SHP77 (cell line): Measurements from ENCODE around the gene EP400.

Experiments used
- DNase-seq, 2 experiments: peaks; one replicate each; lab custom pipeline; 2025; lab: John Stamatoyannopoulos, UW

Gene EP400

GRCh38 chr12:131987552-131987951, 37.8 kb downstream of the EP400 start:
- DNase-seq = no peak

- no peak for DNase-seq
These were observed 38.5 kb downstream of the EP400 start for GRCh38 chr12:131988054-131988796.

GRCh38 chr12:131989021-131989420, 39.3 kb downstream of the EP400 start:
- DNase-seq = no peak

GRCh38 chr12:131990066-131990979, 40.6 kb downstream of the EP400 start:
- DNase-seq = no peak

- no peak for DNase-seq
These were observed 41.2 kb downstream of the EP400 start for GRCh38 chr12:131990980-131991305.

GRCh38 chr12:131991816-131992430, 42.2 kb downstream of the EP400 start:
- DNase-seq = no peak

- no peak for DNase-seq
These were observed 44.8 kb downstream of the EP400 start for GRCh38 chr12:131994589-131994988.

- no peak for DNase-seq
These were observed 50.6 kb downstream of the EP400 start for GRCh38 chr12:132000286-132000872.

- DNase-seq = no peak
These were observed 54.1 kb downstream of the EP400 start for GRCh38 chr12:132003846-132004245.

- no peak for DNase-seq
These were observed 55.2 kb downstream of the EP400 start for GRCh38 chr12:132004946-132005345.

GRCh38 chr12:132006056-132006680, 56.4 kb downstream of the EP400 start:
- DNase-seq = no peak

- DNase-seq = no peak
These were observed 57.3 kb downstream of the EP400 start for GRCh38 chr12:132007041-132007440.

GRCh38 chr12:132009336-132009859, 59.7 kb downstream of the EP400 start:
- no peak for DNase-seq

GRCh38 chr12:132012919-132013568, 63.3 kb downstream of the EP400 start:
- DNase-seq = no peak

- no peak for DNase-seq
These were observed 64.6 kb downstream of the EP400 start for GRCh38 chr12:132014092-132014914.

GRCh38 chr12:132014915-132015280, 65.2 kb downstream of the EP400 start:
- DNase-seq = no peak

GRCh38 chr12:132015686-132016430, 66.1 kb downstream of the EP400 start:
- DNase-seq = no peak

- no peak for DNase-seq
These were observed 68.6 kb downstream of the EP400 start for GRCh38 chr12:132018193-132018916.

- no peak for DNase-seq
These were observed 70.1 kb downstream of the EP400 start for GRCh38 chr12:132019891-132020290.
